Stimulated activated CD8-positive, alpha-beta memory T cell treated with anti-CD3 and anti-CD28 coated beads, Interleukin-12 subunit alpha, Interleukin-12 subunit beta, amount 100 ng/mL, for 24 hours (primary cell): ENCODE data around the gene CD1E.
"Not testable (repeated sequence)": the region's sequence is repeated elsewhere in the genome, so short reads cannot be mapped to it uniquely, and the experiment has no call there.

Experiments used
- DNase-seq: peaks from one replicate; pipeline ENCODE4 v3.0.0-alpha.2; 2020; ENCODE audit errors: extremely low read depth

CD1E gene

DNA sequence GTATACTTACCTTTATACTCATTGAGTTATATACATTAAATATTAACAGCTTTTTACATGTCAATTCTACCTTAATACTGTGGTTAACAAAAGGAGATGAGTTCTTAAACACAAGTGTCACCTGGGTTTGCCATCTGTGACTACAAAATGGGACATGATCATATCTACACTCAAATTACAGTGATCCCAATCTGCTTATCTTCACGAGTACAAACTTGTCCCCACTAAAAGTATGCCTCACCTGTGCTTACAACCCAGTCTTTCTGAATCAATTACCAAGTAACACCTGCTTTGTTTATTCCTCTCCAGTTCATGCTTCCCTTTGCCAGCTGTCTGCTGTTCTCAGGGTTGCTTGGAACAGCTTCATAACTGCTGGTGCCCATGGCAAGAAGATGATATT, 8.8 kb downstream of the CD1E start:
- no peak for DNase-seq

DNA sequence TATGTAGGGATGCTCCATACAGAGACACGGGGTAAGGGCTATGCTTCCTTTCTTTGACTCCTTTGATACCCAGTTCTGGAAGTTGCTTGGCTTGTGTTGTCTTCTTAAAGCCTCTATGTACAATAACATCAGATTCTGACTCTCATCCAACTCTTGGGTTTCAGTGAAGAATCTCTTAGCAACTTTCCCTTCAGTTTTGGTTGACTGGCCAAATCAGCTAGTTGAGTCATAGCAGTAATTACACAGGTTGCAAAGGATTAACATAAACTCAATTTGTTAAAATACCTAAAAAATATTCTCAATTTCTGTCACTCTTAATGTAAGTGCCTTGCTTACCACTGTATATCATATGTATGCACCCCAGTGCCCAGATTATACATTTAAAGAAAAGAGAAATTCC, 9.2 kb downstream of the CD1E start:
- no peak for DNase-seq

DNA sequence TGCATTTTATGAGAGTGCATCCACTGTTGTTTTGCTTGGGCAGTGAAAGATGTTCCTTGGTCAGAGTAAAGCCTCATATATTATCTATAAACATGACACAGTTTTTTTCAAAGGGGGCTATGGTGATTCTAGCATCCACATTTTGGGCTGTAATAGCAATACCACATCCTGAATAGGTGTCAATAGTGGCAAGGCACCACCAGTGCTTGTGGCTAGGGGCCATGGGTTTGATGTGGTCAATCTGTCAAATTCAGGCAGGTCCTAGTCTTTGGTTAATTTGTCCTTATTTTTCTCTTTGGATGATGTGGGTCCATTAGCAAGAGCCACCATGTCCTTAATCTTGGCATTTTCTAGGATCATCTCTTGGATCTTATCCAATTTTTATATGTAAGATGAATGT, 13.1 kb downstream of the CD1E start:
- no peak for DNase-seq

DNA sequence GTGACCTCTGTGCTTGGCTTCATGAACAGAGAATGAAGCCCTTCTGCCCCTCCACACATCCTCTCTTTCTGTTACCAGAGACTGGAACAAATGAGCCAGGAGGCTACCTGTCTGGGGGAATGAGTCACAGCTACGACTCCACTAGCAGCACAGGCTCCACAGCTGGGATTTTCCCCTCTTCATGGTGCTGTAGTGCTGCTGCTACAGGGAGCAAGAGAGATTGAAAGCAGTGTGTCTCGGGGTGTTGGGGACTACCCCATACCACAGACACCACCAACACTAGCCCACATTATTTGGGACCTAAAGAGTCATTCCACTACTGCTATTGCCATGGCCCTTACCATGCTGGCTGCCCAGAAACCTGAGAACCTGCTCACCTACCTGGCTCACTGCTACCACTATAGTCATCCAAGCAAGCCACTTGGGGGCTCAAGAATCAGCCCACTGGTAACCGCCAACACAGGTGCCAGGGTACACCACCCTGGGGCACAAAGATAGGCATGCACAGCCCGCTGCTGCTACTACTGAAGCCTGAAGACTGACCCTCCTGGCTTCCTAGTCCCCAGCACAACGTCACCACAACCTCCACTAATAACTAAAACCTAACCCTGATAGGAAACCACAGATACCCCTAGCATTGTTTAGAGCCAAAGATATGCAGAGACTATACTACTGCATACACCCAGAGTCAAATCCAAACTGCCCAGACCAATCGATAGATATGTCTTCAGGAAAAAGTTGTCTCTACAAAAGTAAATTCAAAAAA, 17.7 kb downstream of the CD1E start:
- DNase-seq: no peak

DNA sequence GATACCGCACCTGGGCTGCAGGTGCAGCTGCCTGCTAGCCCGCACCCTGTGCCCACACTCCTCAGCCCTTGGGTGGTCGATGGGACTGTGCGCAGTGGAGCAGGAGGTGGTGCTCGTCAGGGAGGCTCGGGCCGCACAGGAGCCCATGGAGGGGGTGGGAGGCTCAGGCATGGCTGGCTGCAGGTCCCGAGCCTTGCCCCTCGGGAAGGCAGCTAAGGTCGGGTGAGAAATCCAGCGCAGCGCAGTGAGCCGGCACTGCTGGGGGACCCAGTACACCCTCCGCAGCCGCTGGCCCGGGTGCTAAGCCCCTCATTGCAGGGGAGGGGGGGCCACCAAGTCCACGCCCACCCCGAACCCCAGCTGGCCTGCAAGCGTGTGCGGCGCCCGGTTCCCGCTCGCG, 20.4 kb downstream of the CD1E start:
- DNase-seq: not testable (repeated sequence)

DNA sequence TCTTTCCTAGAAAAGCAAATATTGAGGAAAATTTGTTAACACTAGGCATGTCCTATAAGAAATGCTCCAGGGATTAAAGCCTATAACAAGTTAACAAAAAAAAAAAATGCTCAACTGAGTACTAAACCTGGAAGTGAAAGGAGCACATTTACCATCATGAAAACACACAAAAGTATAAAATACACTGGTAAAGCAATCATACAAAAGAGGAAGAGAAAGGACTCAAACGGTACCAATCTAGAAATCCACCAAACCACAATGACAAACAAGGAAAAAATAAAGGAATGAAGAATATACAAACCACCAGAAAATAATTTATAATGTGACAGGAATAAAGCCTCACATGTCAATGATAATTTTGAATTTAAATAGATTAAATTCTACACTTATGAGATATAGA, 21.2 kb downstream of the CD1E start:
- no peak for DNase-seq

DNA sequence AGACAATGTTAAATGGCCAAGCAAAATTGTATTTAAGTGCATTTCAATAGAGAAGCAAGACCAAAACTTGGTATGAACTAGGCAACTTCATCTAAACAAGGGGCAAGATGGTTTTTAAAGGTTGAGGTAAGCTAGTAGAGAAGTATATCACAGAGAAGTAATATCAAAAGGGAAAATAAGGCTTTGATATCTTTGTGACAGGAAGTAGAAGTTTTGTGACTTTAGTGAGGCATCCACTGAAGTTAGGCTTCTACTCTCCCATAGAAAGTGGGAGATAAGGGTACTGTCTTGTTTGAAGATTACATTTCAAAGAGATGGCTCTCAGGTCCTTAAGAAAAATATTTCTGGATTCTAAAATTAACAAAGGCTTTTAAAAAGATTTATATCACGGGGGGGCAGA, 36.6 kb downstream of the CD1E start:
- DNase-seq: no peak

DNA sequence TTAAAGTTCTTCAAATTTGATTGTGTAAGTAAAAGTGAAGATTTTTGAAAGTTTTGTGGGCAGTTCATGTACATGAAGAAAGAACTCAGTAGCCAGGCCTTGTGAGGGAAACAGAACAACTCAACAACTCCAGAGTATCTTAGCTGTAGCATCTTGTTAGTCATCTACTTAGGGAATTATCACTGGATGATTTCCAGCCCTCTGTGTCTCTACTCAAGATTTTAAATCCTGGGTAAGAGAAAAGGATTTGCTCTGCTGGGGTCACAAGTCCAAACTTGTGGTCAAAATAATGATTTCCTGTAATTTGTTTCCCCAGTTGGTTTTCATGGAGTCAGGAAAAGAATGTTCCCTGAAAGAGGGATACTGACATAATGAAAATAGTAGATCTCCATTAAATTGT, 37.4 kb downstream of the CD1E start:
- no peak for DNase-seq

DNA sequence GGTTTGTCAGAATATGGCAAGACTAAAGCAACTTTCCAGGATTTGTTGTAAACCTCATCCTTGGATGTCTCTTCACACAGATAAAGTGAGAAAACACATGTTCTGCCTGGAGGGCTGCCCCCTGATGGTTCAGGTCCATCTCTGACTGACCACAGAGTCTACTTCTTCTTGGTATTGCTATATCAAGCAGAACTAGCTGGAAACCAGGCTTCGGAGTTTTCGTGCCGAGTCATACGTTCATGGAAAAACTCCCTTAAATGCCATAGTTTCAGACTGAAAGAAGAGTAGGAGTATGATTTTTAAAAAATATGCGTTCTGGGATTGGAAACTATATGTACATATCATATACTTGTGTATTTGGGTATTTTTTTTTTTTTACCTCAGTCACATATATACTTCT, 39.8 kb downstream of the CD1E start:
- no peak for DNase-seq

DNA sequence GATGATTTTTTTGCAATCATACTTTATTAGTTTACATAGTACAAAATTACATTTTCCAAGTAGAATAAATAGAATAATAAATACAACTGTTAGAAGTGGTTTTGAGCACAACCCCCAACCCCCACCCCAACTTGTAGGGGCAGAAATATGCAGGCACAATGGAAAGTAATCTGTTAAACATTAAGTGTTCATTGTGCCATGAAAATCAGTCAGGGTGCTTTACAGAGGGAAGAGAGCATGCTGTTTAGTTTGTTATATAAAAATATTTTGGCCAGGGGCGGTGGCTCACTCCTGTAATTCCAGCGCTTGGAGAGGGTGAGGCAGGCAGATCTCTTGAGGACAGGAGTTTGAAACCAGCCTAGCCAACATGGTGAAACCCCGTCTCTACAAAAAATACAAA, 43.0 kb downstream of the CD1E start:
- no peak for DNase-seq

DNA sequence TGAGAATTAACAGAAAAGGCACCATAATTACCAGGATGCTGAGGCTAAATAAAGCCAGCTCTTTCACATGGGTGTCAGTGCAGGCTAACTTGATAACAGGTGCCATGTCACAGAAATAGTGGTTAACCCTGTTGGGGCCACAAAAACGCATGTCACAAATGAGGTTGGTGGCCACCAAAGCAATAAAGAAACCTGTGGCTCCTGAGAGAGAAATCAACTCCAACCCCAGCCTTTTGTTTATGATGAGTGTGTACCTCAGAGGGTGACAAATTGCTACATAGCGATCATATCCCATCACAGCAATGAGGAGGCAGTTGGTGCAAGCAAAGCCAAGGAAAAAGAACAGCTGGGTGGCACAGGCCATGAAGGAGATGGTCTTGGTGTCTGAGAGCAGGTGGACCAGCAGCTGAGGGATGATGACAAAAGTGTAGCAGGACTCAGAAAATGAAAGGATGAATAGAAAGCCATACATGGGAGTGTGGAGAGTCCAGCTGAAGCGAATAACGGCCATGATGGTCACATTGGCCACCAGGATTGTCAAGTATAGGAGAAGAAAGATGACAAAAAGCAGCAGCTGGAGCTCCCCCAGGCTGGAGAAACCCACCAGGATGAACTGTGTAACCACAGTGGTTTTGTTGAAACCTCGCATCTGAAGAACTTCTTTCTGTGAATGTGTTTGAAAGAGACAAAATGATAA, 45.3 kb downstream of the CD1E start, which contains the start of gene OR10T2:
Gene OR10T2 (minus strand): TSS at position 649 of the 697 bp plus-strand sequence. CDS start 0 bp downstream, at position 649.
- no peak for DNase-seq

DNA sequence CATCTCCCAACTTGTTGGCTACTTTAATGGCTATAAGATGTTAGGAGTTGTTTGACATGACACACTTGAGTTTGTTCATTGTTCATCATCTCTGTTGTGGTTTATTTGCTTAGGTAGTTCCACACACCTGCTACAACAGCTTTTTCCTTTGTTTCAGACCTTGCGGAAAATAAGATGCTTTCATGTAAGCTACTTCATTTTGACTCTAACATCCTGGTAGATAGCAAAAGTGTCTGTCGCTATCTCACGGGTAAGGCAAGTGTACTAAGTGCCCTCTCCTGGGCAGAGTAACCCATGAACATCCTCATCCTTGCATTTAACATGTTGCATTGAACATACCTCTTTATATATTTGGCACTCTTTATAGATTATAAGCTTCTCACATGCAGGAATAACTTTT, 47.2 kb downstream of the CD1E start:
- no peak for DNase-seq

DNA sequence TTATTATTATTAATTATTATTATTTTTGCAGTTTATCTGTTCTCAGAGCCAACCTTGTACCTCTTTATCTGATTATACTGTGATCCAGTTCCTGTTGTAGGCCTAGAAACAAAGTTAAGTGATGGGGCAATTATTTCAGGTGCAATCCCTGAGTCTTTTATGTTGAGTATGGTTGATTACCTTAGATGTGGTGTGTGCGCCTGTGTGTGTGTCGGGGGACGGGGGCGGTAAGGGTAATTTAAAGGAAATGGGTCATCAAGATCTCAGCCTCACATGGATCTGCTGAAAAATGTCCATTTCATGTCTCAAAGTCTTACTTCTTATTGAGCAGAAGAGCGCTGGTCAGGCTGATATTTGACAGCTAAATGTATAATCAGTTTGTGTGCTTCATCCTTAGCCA, 53.4 kb downstream of the CD1E start:
- DNase-seq: no peak
